Activated T-helper 9 cell treated with anti-CD3 and anti-CD28 coated beads, Interleukin-2, amount 50 U/mL, for 16 hours (primary cell): ENCODE data around the gene SLC15A2.

Experiments
- DNase-seq: peaks from one replicate; pipeline ENCODE4 v3.0.0-alpha.2; 2020; ENCODE audit warnings: low read depth

SLC15A2 gene

DNA sequence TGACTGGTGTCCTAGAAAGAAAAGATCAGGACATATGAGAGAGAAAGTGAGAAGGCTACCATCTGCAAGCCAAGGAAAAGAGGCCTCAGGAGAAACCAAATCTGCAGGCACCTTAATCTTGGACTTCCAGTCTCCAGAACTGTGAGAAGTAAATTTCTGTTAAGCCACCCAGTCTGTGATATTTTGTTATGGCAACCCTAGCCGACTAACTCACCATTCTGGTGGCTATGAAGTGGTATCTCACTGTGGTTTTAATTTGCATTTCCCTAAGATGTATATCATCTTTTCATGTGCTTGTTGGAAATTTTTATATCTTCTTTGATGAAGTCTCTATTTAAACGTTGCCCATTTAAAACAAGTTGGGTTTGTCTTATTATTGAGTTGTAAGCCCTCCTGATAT lies 87.3 kb downstream of the SLC15A2 start:
- DNase-seq = no peak

DNA sequence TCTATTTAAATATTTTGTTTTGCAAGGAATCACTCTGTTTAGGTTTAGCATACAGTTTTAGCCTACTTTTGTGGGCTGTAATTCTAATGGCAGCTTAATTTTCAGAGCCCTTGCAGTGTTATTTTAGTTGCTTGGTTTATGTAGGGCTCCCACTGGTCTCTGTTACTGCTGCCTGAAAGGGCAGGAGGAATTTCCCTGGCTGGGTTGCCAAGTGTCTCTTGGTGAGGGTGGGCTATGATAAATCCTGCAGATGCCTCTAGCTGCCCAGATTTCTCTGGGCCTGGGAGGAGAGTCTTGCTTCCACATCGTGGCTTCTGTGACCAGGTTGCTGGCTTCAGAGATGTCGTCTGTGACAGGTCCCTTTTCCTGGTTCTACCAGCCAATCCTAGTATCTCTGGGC lies 91.6 kb downstream of the SLC15A2 start:
- no peak for DNase-seq

DNA sequence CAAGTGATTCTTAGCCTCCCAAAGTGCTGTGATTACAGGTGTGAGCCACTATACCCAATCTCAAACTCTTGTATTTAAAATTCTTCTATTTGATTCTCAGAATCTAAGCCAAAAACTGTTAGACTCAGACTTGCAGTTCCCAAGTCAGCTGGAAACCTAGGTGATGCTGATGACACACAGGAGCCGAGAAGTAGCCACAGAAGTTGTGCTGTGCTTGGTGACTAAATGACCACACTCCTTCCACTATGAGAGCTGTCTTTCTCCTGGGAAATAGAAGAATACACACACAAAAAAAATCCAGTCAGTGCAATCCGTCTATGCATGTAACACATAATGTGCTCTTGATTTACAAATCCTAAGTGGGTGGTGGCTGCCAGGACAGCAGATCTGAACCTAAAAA lies 93.9 kb downstream of the SLC15A2 start:
- DNase-seq = no peak

DNA sequence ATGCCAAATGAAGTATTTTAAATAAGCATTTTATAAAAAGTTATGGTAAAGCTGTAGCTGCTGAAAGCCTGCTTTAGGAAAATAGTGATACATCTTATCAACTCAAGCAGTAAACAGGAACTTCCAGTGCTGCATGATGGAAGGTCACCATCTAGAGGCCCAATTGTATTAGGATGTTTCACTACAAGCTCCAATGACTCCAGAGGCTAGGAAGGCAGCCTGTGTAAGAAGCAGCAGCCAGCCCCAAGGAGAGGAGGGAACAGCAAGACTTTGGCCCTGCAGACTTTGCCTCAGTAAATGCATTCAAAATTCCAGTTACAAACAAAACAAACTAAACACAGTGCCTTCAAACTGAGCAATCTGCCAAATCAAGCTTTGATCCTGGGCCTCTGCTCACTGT lies 95.7 kb downstream of the SLC15A2 start:
- DNase-seq = no peak

DNA sequence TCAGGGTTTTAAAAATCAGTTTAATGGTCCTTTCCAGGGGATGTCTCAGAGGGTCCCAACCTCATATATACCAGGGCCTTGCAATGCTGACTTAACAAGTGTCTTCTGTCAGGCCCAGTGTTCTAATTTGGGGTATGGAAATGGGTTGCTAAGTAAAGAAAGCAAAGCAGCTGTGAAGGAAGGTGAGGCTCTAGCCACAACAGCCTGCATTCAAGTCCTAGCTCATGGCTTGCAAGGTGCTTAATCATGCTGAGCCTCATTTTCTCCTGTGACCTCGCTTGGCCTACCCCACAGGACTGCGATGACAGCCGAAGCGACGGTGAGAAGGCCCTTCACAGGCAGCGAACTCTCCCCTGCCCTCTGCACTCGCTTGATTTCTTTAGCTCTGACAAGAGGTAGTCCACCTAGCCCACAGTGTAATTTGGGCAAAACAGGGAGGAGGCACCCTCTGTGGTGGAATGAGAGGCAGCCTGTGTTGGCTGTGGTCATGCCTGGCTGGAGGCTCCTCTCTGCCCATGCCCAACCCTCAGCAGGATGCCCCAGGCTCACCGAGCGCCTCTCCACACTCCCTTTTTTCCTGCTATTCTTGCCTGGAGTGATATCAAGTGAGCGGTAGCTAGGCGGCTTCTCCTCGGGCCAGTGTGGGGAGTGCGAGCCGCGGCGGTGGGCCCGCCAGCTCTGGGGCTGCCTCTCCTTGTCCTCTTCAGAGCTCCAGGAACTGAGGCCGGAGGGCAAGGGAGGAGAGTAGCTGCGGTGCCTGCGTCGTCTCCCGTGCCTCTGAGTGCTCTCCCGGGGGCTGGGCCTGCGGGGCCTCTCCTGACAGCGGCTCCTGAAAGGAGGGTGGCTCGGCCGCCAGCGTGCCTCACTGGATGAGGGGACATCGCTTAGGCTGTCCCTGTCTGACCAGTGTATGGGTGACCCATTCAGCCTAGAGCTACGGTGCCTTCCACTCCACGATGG lies 98.7 kb downstream of the SLC15A2 start:
- no peak for DNase-seq
